PC-9 (cell line): Measurements from ENCODE around the gene CRELD1. TPM values are rescaled to one million over a fixed set of nuclear protein-coding genes. Genes with fewer than 3 reads are reported as not detected.

Source experiments
- BruUV-seq: library from RNA; stranded (reverse); fragments of 400-500 nt; replicated peaks from 2 replicates; lab custom pipeline; 2021; lab: Mats Ljungman, UMichigan
- CTCF ChIA-PET: fragments of 300-600 bp; sonication (Branson Sonifier 250); formaldehyde crosslinking; loops from one replicate; lab custom pipeline; 2022; ENCODE audit warnings: antibody characterized with exemption; lab: Charles Lee
- POLR2A ChIA-PET: fragments of 300-600 bp; sonication (Branson Sonifier 250); formaldehyde crosslinking; loops from one replicate; lab custom pipeline; 2022; ENCODE audit warnings: antibody characterized with exemption; ENCODE audit not compliant: unreplicated experiment; lab: Charles Lee
- DNase-seq, 2 experiments: peaks; one replicate each; pipeline versions ENCODE4 v3.0.0 to v3.0.0-alpha.2; 2015 to 2022; ENCODE audit warnings: mixed read lengths in 1 of 2
- H2AFZ ChIP-seq: fragments of 200-600 bp; sonication (generic); 2 replicates; pipeline ENCODE4 v1.8.1; 2017; ENCODE audit warnings: antibody characterized with exemption
- H3F3A ChIP-seq: fragments of 200-600 bp; sonication (generic); 2 replicates; pipeline ENCODE4 v1.8.1; 2017; ENCODE audit warnings: antibody characterized with exemption, mild to moderate bottlenecking, low read depth; ENCODE audit not compliant: insufficient read depth
- H3K27ac ChIP-seq: fragments of 200-600 bp; sonication (generic); 2 replicates; pipeline ENCODE4 v1.6.1; 2016; ENCODE audit warnings: mixed run types
- H3K27me3 ChIP-seq: fragments of 200-600 bp; sonication (generic); 2 replicates; pipeline ENCODE4 v1.6.1; 2016; ENCODE audit warnings: low read depth, mixed run types; ENCODE audit not compliant: insufficient read depth
- H3K36me3 ChIP-seq: fragments of 200-600 bp; sonication (generic); 2 replicates; pipeline ENCODE4 v1.6.1; 2016; ENCODE audit warnings: low read depth, mixed run types
- H3K4me1 ChIP-seq: fragments of 200-600 bp; sonication (generic); replicated peaks from 2 replicates; pipeline ENCODE4 v1.6.1; 2016; ENCODE audit warnings: mixed run types; ENCODE audit not compliant: insufficient read depth
- H3K4me2 ChIP-seq: fragments of 200-600 bp; sonication (generic); 2 replicates; pipeline ENCODE4 v1.6.1; 2017; ENCODE audit warnings: mixed run types
- H3K4me3 ChIP-seq: fragments of 200-600 bp; sonication (generic); 2 replicates; pipeline ENCODE4 v1.6.1; 2016; ENCODE audit warnings: mixed run types
- H3K79me2 ChIP-seq: fragments of 200-600 bp; sonication (generic); 2 replicates; pipeline ENCODE4 v1.6.1; 2017; ENCODE audit warnings: low read depth, mixed run types
- H3K9me2 ChIP-seq: fragments of 200-600 bp; sonication (generic); 2 replicates; pipeline ENCODE4 v1.8.1; 2017; ENCODE audit warnings: mild to moderate bottlenecking; ENCODE audit not compliant: insufficient read depth
- H3K9me3 ChIP-seq: fragments of 200-600 bp; sonication (generic); 2 replicates; pipeline ENCODE4 v1.8.1; 2016; ENCODE audit warnings: low read depth; ENCODE audit not compliant: insufficient read depth
- H4K20me1 ChIP-seq: fragments of 200-600 bp; sonication (generic); 2 replicates; pipeline ENCODE4 v1.8.1; 2017; ENCODE audit not compliant: insufficient read depth
- CTCF ChIP-seq: fragments of 200-600 bp; sonication (generic); conservative IDR thresholded peaks from 2 replicates; pipeline ENCODE4 v1.6.1; 2017; ENCODE audit warnings: mixed run types, antibody characterized with exemption, mild to moderate bottlenecking, moderate library complexity
- EZH2 ChIP-seq: fragments of 200-600 bp; sonication (generic); IDR thresholded peaks from 2 replicates; pipeline ENCODE4 v1.8.0; 2017; ENCODE audit warnings: antibody characterized with exemption, low read depth
- intact Hi-C: fragments of 100-400 bp; cut with micrococcal nuclease; formaldehyde crosslinking; loops from one replicate; pipeline ENCODE4 v1.10.0; 2022; ENCODE audit not compliant: unreplicated experiment
- total RNA-seq: library from RNA; stranded (reverse); gene quantifications from 2 replicates; pipeline ENCODE4 v1.2.3, GENCODE V29; 2021

CRELD1 gene
- total RNA-seq, 1 experiment from 2014 or later = 30.7 TPM

- ChIA-PET CTCF (no interaction called here), POLR2A (interaction anchor here (0.6 kb wide), 1 partner anchor 125 kb away, joined by 4 read pairs; no protein-coding TSS in a partner anchor)
- no peaks in the 10 kb centered on the region; the same call in 1 of the 2 replicates for H3K9me2 ChIP-seq
- BruUV-seq = no TSS peak
- H3K27me3 ChIP-seq = no peaks in the 10 kb centered on the region
- peaks cover 32% of the 10 kb centered on the region for H3K4me1 ChIP-seq
- H3K9me3 ChIP-seq = no peaks in the 10 kb centered on the region
- H2AFZ ChIP-seq = no peak overlapping the region
- intact Hi-C loops = no loop called here
- H3K36me3 ChIP-seq = peaks cover 49% of the 10 kb centered on the region
- H3K27ac ChIP-seq = peak overlapping the region; percentile 72
- no peak for DNase-seq
- H3K4me3 ChIP-seq = peak overlapping the region; percentile 12; the same call in 1 of the 2 replicates
- H3K79me2 ChIP-seq = no peaks in the 10 kb centered on the region
- peaks cover 48% of the 10 kb centered on the region for H3F3A ChIP-seq
- peak overlapping the region; percentile 35 for H3K4me2 ChIP-seq
- TF ChIP-seq CTCF = no peak
- no peak for TF ChIP-seq EZH2
- no peaks in the 10 kb centered on the region for H4K20me1 ChIP-seq
Observed at GRCh38 chr3:9969632-9970019, 36.0 kb downstream of the CRELD1 start.

GRCh38 chr3:9970020-9970652, 36.5 kb downstream of the CRELD1 start:
- POLR2A ChIA-PET = no interaction called here

More at GRCh38 chr3:9970020-9970652, 36.5 kb downstream of the CRELD1 start:
- CTCF ChIA-PET = no interaction called here
- Histone ChIP-seq H3K4me1 (peaks cover 32% of the 10 kb centered on the region), H2AFZ (no peak overlapping the region), H3K9me3 (no peaks in the 10 kb centered on the region), H3K27me3 (no peaks in the 10 kb centered on the region), H3F3A (peaks cover 48% of the 10 kb centered on the region), H3K9me2 (no peaks in the 10 kb centered on the region; the same call in 1 of the 2 replicates), H3K79me2 (no peaks in the 10 kb centered on the region), H3K4me3 (peak overlapping the region; percentile 12; the same call in 1 of the 2 replicates), H3K36me3 (peaks cover 49% of the 10 kb centered on the region), H3K27ac (peak overlapping the region; percentile 72), H4K20me1 (no peaks in the 10 kb centered on the region), H3K4me2 (peak overlapping the region; percentile 35)
- intact Hi-C loops = no loop called here
- peak; percentile 20 to 91 for DNase-seq
- TF ChIP-seq EZH2 = no peak
- TF ChIP-seq CTCF = no peak
- BruUV-seq = no TSS peak
